Upper lobe of right lung (tissue), 1 donor: ENCODE measurements around the gene PRKCQ. TPM values are rescaled to one million over a fixed set of nuclear protein-coding genes. Genes with fewer than 3 reads are reported as not detected.

ENCODE experiments used
- ATAC-seq: fragments of 200-7000 bp; cut with Tn5 transposase; one replicate; pipeline ENCODE4 v1.9.1; 2020; ENCODE audit warnings: mild to moderate bottlenecking, moderate library complexity
- DNase-seq: peaks from one replicate; pipeline ENCODE4 v3.0.0-alpha.2; 2020
- H3K27ac ChIP-seq: fragments of 200-600 bp; one replicate; pipeline ENCODE4 v1.8.0; 2022
- H3K27me3 ChIP-seq: fragments of 200-600 bp; one replicate; pipeline ENCODE4 v1.8.0; 2022; ENCODE audit warnings: mild to moderate bottlenecking
- H3K36me3 ChIP-seq: fragments of 200-600 bp; one replicate; pipeline ENCODE4 v1.8.0; 2022
- H3K4me1 ChIP-seq: fragments of 200-600 bp; one replicate; pipeline ENCODE4 v1.8.0; 2022
- H3K4me3 ChIP-seq: fragments of 200-600 bp; one replicate; pipeline ENCODE4 v1.8.0; 2022; ENCODE audit warnings: mild to moderate bottlenecking
- H3K9me3 ChIP-seq: fragments of 200-600 bp; one replicate; pipeline ENCODE4 v1.8.0; 2022
- intact Hi-C: fragments of 100-400 bp; cut with DNase I; formaldehyde crosslinking; loops from one replicate; pipeline ENCODE4 v1.11.0; 2022
- total RNA-seq: library from RNA; stranded (reverse); fragmentation: NEBNext Ultra II Directional; extraction: Animal tissue kit (Norgen Biotek cat#: 25700); gene quantifications from one replicate; pipeline ENCODE4 v1.2.1, GENCODE V29; 2021
- TF ChIP-seq, protein P1 (sequence below): fragments of 200-600 bp; IDR thresholded peaks from one replicate; pipeline ENCODE4 v1.8.0; 2022; ENCODE audit warnings: antibody characterized with exemption
- donor health status: DM: no; HTN: yes; CAD: no; lungs with severe emphysema.

Gene PRKCQ
- total RNA-seq, 1 donor from 2014 or later: 9.8 TPM

DNA sequence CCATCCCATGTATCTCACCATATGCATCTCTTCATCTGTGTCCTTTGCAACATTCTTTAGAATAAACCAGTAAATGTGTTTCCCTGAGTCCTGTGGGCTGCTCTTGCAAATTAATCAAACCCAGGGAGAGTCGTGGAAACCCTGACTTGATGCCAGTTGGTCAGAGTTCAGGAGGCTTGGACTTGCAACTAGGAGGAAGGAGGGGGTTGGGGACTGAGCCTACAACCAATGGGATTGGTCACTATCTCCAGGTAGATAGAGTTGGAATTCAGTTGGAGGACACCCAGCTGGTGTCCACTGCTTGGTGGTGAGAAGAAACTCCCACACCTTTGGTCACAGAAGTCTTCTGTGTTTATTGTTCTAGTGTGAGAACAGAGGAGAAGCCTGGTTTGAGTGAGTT lies 38.3 kb upstream of the PRKCQ start:
- H3K36me3 ChIP-seq: no peaks in the 10 kb centered on the region
- H3K27me3 ChIP-seq: no peaks in the 10 kb centered on the region
- TF ChIP-seq, protein P1, sequence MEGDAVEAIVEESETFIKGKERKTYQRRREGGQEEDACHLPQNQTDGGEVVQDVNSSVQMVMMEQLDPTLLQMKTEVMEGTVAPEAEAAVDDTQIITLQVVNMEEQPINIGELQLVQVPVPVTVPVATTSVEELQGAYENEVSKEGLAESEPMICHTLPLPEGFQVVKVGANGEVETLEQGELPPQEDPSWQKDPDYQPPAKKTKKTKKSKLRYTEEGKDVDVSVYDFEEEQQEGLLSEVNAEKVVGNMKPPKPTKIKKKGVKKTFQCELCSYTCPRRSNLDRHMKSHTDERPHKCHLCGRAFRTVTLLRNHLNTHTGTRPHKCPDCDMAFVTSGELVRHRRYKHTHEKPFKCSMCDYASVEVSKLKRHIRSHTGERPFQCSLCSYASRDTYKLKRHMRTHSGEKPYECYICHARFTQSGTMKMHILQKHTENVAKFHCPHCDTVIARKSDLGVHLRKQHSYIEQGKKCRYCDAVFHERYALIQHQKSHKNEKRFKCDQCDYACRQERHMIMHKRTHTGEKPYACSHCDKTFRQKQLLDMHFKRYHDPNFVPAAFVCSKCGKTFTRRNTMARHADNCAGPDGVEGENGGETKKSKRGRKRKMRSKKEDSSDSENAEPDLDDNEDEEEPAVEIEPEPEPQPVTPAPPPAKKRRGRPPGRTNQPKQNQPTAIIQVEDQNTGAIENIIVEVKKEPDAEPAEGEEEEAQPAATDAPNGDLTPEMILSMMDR: no peak
- H3K27ac ChIP-seq: no peak overlapping the region
- no peaks in the 10 kb centered on the region for H3K9me3 ChIP-seq
- H3K4me1 ChIP-seq: no peaks in the 10 kb centered on the region
- DNase-seq (no peak), ATAC-seq (no peak)
- H3K4me3 ChIP-seq: no peak overlapping the region
- intact Hi-C loops: no loop called here

DNA sequence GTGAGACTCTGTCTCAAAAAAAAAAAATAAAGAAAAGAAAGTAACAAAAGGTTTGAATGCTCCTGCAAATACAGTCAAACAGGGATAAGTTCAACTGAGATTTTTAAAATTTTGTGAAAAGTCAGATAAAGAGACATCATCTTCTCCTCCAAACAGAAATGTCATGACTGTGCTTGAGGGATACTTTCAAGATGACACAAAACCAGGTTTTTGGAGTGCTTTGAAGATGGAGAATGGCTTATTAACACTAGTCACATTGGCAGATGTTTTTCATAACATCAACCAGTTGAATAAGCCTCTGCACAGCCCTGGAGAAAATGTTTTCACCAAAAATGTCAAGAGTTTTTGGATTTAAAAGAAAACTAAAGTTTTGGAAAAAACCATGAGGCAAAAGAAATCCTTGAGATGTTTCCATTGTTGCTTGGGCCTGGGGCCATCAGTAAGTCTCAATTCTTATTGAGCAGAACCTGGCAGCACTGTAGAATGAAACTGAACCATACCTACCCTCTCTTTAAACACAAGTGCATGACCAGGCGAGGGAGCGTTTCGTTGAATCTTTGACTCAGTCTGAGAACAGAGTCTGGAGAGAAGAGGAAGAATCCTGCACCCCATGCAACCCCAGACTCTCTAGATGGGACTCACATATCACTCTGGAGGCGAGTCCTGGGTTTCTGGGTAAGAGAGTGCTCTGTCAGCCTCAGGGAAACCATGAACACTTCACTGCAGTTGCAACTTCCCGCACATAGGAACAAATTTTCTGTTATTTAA lies 37.4 kb upstream of the PRKCQ start:
- H3K27me3 ChIP-seq: no peaks in the 10 kb centered on the region
- ATAC-seq (no peak), DNase-seq (no peak)
- intact Hi-C loops: no loop called here
- H3K4me3 ChIP-seq: no peak overlapping the region
- no peaks in the 10 kb centered on the region for H3K36me3 ChIP-seq
- H3K4me1 ChIP-seq: no peaks in the 10 kb centered on the region
- no peaks in the 10 kb centered on the region for H3K9me3 ChIP-seq
- TF ChIP-seq, protein P1: no peak
- no peak overlapping the region for H3K27ac ChIP-seq

- TF ChIP-seq, protein P1: no peak
- intact Hi-C loops: no loop called here
- Histone ChIP-seq H3K27me3 (no peaks in the 10 kb centered on the region), H3K36me3 (no peaks in the 10 kb centered on the region), H3K9me3 (no peaks in the 10 kb centered on the region), H3K4me3 (no peak overlapping the region), H3K27ac (no peak overlapping the region), H3K4me1 (no peaks in the 10 kb centered on the region)
- no peak for DNase-seq
- ATAC-seq: no peak
Measured at GRCh38 chr10:6615971-6616370, 35.9 kb upstream of the PRKCQ start.

- TF ChIP-seq, protein P1: no peak
- Histone ChIP-seq H3K4me1 (no peaks in the 10 kb centered on the region), H3K9me3 (no peaks in the 10 kb centered on the region), H3K4me3 (no peak overlapping the region), H3K27ac (no peak overlapping the region), H3K36me3 (no peaks in the 10 kb centered on the region), H3K27me3 (no peaks in the 10 kb centered on the region)
- ATAC-seq: no peak
- no peak for DNase-seq
- intact Hi-C loops: no loop called here
Measured at GRCh38 chr10:6612371-6612770, 32.3 kb upstream of the PRKCQ start.

GRCh38 chr10:6610647-6611046 lies 30.6 kb upstream of the PRKCQ start:
- intact Hi-C loops: no loop called here

More at GRCh38 chr10:6610647-6611046, 30.6 kb upstream of the PRKCQ start:
- no peaks in the 10 kb centered on the region for H3K9me3 ChIP-seq
- H3K4me1 ChIP-seq: no peaks in the 10 kb centered on the region
- TF ChIP-seq, protein P1: no peak
- no peaks in the 10 kb centered on the region for H3K27me3 ChIP-seq
- no peaks in the 10 kb centered on the region for H3K36me3 ChIP-seq
- ATAC-seq: no peak
- no peak overlapping the region for H3K4me3 ChIP-seq
- H3K27ac ChIP-seq: no peak overlapping the region
- DNase-seq: no peak
